Stimulated activated CD4-positive, alpha-beta T cell treated with anti-CD3 and anti-CD28 coated beads, Interleukin-15, amount 100 ng/mL, for 1 hour (primary cell): ENCODE data around the gene LIN7C.
A peak's percentile ranks its signal among the peaks of the same experiment; 100 is the strongest.

ENCODE experiments used
- DNase-seq, 2 donors: peaks; one replicate each; pipeline ENCODE4 v3.0.0-alpha.2; 2020; ENCODE audit warnings: low read depth in 1 of 2, low spot score in 1 of 2

The LIN7C gene

DNA sequence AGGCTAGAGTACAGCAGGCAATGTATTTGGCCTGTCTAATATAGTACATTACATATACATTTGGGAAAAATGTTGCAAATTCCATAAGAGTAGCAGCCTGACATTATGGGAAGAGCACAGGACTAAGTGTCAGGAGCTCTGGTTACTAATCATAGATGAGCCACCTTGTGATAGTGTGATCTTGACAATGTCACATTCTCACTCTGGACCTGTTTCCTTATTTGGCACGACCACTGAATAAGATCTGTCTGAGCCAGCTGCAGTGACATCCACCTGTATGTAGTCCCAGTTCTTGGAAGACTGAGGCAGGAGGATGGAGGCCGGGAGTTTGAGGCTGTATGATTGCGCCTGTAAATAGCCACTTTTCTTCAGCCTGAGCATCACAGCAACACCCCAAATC lies 5.7 kb upstream of the LIN7C start:
- no peak for DNase-seq

DNA sequence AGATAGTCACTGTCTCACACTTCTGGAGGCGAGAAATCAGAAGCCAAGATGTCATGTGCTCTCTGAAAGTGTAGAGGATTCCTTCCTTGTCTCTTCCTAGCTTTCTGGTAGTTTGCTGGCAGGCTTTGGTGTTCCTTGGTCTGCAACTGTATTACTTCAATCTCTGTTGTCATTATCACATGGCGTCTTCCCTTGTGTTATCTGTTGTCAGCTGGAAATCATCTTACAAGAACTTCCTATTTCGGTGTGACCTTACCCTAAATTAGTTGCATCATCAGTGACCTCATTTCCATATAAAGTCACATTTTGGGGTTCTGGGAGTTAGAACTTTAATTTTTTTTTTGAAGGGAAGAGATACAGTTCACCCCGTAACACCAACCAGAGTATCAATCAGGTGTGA lies 3.3 kb upstream of the LIN7C start:
- no peak for DNase-seq

DNA sequence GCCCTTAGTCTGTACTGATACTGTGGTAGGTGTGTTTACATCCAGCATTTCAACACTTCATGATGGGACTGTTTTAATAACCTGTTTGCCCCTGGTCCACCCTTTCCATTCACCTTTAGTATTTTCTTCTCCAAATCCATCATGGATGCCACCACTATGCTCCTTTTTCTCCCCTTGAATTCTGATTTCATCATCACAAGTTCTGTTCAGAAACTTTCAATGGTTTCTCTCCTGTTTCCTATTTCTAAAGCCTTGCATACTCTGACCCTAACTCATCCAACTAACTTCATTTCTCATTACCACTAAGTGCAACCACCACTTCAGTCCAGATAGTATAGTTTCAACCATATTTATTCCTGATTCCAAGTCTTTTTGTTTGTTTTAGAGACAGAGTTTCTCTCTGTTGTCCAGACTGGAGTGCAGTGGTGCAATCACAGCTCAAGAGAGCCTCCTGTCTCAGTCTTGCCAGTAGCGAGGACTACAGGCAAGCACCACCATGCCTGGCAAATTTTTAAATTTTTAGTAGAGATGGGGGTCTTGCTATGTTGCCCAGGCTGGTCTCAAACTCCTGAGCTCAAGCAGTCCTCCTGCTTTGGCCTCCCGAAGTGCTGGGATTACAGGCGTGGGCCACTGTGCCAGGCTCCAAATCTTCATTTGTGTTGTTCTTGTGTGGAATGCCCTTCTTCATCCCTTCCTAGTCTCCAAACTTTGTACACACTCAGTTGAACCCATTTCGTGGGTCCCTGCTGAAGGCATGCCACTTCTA lies 1.2 kb upstream of the LIN7C start:
- no peak for DNase-seq

DNA sequence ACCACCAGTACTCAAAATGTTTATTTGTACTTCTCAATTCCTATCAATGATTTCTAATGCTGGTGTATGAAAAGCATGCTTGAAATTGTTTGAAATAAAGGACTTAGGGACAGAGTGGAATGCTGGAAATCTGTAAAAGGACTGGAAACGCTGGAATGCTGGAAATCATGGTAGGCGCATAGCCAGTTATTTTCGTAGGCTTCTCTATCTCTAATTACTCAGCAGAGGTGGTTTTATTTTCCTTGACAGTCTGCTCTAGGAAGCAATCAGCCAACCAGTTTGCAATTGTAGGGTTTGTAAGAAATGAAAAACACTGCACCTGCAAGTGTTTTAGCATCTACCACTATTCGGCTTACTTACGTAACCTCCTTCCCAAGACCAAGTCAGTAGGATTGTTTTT lies 788 bp downstream of the LIN7C start:
- no peak for DNase-seq

DNA sequence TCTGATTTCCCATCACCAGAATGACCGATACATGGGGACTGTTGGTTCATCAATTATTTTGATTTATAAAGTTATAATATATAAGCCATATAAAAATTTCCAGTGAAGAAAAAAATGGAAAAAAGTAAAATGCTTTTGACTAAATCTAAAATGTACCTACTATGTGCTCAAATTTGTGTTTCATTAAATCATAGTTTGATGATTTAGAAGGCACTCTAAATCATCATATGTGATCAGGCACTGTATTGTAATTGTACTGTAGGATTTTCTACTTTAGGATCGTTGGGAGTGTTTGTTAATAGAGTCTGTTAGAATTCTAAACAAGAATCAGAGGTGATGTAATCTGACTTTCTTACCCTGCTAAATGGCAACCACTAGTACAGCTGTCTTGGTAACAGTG lies 2.4 kb downstream of the LIN7C start:
- no peak for DNase-seq

DNA sequence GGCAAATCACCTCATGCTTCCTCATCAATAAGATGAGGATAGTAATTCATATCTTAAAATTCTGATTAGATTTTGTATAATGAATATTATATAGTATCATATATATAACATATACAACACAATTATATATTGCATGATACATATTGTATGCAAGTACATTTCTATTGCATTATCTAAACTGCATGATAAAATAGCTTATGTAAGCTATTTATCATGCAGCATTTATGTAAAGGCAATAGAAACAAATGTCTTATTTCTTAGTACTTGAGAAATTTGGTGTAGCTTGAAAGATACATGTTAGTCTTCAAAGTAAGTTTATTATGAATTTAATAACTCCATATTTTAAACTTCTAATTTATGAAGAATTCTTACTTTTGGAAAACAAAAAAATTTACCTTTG lies 5.5 kb downstream of the LIN7C start:
- DNase-seq = no peak

DNA sequence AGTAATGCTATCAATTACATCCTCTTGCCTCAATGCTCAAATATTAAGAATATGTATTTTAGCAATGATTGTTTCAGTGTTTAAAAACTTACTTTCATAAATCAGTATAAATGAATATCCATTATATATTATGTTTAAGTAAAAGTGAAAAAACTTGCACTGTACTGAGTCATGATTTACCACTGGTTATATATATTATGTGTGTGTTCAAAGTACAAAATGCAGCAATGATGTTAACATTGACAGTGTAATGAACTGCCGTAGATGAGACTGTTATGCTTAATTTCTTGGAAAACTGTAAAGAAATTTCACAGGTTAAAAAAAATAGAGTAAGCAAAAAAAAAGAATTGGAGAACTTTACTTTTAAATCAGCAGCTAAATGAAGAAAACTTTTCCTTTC lies 8.7 kb downstream of the LIN7C start:
- no peak for DNase-seq

DNA sequence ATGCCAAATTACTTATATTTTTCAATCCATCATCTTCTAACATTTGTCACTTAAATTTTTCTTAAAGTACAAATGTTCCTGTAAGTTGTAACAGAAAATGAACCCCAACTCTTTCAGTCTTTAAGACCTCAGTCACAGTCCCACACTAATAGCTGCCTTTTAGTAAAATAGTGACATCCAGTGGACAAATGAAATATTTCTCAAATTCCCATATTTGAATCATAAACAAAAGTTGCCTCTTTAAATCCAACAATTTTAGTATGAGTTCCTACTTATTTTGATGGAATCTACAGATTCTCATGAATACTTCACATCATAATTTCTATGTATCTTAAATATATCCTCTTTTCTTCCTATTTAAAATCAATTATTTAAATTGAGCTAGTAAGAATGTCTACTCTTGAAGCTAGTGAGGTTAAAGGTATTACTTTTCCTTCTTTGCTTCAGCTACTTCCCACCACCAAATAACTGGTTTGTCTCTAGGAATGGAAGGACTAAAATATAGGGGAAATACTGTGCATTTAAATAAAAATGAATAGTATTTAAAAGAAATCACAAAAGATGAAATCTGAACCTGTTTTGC lies 9.2 kb downstream of the LIN7C start:
- no peak for DNase-seq

DNA sequence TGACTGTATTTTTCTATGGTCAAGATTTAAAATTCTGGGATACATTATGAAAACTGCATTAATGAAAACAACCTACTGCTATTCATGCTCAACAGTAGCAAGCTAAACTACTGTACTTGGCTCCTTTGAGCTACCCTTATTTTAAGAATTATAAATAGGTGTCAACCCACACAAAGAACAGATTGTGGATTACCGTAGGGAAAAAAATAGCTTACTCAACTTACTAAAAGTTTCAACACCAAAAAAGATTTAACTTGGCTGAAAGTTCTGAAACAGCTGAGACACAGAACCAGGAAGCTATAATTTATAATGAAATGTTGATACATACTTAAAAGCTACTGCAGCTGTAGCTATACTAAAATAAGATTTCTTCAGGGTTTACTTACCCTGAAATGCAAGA lies 10.1 kb downstream of the LIN7C start:
- no peak for DNase-seq

DNA sequence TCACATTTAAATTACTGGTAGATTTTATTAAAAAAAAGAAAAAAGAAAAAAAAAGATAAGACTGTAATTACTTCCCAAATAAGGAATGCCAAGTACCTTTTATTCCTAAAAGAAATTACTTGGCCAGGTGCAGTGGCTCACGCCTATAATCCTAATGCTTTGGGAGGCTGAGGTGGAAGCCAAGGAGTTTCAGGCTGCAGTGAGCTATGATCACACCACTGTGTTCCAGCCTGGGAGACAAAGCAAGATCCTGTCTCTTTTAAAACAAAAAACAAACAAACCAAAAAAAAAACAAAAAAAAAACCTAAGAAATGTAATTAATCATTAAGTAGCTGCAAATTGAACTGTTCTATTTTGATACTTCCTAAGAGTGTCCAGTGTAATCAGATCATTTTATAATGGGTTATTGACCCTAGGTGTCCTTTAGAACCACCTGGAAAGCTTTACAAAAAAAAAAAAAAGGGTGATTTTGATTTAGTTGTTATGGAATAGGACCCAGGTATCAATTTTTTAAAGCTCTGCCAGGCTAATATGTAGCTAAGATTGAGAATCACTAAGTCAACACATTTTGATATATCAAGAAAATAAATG lies 10.8 kb downstream of the LIN7C start:
- DNase-seq = no peak

DNA sequence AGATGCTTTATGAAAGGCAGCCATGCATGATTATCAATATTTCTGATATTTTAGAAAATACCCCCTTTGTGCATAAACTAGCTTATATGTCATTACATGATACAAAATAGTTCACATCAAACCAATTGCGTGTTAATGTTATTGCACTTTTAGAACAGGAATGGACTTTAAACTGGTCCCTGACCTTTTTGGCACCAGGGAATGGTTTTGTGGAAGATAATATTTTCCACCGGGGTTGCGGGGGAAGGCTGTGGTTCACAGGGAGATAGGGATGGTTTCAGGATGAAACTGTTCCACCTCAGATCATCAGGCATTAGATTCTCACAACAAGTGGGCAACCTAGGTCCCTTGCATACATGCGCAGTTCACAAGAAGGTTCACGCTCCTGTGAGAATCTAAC lies 17.5 kb downstream of the LIN7C start:
- no peak for DNase-seq

DNA sequence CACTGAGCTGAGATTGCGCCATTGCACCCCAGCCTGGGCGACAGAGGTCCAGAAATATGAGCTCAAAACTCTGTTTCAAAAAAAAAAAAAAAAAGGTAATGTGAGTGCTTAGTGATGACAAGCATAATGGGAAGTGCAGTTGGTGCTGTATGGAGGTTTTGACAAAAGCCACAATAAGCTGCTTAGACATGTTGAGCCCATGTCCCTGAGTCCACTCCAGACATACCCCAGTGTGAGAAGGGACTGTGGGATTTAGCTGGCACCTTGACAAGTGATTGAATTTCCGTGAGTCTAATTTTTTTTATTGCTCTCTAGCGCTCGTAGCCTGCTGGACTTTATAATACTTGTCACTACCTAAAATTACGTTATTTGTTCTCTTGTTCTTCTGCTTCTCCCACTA lies 18.9 kb downstream of the LIN7C start:
- no peak for DNase-seq

DNA sequence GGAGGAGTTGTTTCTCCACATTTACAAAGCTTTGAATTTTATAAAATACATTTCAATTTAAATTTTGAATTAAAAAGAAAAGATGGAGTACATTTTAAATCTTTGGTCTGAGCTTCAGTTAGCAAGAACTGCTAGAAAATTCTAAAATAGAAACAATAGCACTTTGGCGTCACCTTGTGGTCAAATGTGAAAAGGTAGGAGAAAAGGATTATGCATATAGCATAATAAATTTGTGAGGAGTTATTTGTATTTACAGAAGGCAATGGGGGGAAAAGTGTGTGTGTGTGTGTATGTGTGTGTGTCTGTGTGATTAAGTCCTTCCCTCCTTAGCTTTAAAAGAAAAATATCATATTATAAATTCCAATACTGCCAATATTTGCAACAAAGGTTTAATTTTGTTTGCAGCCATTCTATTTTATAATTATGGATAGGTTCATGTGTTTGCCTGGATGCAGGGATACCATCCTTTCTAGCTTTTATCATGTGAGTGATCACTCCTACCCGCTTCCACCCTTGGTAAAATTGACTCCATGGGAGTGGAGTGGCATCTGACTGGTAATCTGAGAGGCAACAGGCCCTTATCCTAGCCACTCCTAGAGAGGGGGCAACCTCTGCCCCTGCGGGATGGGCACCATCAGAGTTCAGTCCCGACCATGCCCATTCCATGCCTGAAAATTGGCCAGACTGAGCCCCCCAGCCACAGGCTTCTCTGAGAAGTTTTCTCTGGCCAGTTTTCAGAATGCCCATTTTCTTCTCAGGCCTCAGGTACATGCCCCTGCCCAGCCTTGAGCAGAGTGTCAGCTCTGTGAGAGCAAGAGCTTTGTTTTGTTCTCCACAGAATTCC lies 20.4 kb downstream of the LIN7C start:
- no peak for DNase-seq

DNA sequence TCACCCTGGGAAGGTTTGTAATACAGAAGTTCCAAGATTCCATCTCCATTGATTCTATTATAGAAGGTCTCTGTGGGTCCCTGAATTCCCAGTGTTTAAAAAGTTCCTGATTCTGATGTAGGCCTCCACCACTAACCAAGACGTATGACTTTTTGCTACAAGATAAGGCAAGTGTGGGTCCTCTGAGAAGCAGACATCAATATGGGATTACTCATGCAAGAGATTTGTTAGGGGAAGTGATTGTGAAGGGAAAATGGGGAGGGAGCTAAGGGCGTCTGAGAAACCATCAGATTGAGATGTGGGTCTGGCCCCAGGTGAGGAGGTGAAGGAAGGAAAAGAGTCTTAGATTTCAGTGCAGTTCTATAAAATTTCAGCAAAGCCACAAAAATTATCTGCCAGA lies 23.8 kb downstream of the LIN7C start:
- no peak for DNase-seq

DNA sequence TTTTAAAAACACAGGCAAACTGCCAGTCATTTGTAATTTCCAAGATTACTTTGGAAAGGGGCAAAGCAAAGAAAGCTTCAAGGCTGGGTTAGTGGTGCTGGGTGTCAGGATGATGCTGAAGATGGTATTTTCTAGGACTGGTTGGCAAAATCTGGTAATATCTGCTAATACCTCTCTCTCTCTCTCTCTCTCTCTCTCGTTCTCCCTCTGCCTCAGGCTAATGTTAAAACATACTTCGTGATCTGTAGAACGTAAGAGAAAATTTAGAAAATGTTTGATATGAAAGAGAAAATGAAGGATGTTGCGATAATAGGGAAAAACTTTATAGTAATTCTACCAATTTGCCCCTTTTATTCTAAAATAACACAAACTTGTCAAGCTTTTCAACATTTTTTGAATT lies 24.6 kb downstream of the LIN7C start:
- DNase-seq = no peak

DNA sequence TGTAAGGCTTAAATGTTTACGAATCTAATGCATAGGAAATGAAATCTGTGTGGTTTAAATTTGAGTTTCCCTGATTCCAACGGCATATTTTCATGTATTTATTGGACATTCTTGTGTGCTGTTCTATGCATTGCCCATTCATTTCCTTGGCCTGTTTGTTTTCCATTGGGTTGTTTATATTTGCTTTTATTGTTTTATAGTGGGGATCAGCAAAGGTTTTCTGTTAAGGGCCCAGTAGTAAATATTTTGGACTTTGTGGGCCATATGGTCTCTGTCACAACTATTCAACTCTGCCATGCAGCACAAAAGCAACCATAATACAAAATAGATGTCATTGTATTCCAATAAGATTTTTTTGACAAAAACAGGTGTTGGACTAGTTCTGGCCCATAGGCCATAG lies 28.7 kb downstream of the LIN7C start:
- no peak for DNase-seq

DNA sequence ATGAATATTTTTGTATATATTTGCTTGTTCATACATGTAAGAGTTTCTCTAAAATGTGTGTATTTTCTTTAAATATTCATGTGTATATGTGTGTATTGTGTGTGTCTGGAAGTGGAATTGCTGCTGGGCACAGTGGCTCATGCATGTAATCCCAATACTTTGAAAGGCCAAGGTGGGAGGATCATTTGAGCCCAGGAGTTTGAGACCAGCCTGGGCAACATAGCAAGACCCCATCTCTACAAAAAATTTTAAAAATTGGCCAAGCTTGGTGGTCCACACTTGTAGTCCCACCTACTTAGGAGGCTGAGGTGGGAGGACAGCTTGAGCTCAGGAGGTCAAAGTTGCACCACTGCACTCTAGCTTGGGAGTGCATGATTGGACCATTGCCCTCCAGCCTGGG lies 29.3 kb downstream of the LIN7C start:
- DNase-seq = no peak

DNA sequence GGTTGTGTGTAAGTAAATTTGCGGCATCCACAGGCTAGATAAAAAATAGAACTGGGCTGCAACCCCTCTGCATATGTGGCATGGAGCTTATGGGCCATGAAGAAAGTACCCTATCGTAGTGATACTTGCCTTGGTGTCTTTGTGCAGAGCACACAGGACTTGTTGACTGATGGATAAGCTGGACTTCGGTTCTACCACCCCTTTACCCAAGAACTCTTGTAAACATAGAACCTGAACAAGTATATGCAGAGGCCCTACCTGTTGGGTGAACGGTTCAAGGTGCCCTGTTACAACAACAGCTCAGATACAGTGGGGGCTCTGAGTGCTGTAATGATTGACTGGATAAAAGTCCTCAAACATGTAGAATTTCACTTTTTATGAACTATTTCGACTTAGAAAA lies 30.9 kb downstream of the LIN7C start:
- no peak for DNase-seq

DNA sequence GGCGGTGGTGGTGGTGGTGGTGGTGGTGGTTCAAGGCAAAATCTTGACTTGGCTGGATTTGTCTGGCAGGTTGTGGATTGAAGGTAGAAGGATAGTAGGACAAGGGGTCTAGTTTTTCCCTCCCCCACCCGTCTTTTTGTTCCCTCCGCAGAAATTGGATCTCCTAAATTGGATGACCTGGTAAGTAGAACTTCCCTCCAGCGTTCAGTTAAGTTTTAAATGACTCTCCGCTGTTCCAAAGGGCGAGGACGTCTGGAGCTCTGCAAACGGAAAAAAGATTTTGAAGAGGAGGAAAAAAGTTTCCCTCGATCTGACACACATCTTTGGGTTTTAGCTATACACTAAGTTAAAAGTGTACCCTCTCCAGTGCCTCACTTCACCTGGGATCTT lies 33.6 kb downstream of the LIN7C start:
- DNase-seq = no peak

DNA sequence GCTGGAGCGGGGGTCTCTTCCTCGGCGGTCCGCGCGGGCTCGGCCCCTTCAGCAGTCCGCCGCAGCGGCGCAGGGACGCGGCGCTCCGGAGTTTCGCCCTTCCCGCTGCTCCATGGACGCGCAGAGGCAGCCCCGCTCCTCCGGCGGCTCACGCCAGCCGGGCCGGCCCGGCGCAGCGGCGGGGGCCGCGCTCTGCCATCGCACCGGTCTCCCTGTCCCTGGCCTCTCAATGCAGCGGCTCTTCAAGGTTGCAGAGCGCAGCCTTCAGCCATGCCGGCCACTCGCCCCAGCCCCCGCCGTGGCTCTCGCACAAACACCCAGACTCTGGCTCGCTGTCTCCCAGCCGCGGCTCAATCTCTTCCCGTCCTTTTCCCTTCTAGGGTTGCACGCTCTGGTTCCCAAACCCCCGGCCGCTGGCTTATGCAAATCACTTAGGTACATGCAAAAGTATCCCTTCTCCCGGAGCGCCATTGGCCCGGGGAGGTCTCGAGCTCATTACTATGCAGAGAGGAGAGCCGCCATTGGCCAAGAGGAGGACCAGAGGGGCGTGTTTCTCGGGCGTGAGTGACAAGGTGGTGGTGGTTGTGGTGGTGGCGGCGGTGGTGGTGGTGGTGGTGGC lies 34.1 kb downstream of the LIN7C start, which contains the start of gene LGR4:
Gene LGR4, minus strand, starts transcription at position 393 of the 619 bp plus-strand sequence. CDS start 488 bp downstream, outside the sequence.
- DNase-seq = peak; percentile 40 to 52
